HG02970 (cell line): ENCODE results near the gene CLIC4.
"Not testable (repeated sequence)": the region's sequence is repeated elsewhere in the genome, so short reads cannot be mapped to it uniquely, and the experiment has no call there.

Source experiments
- ATAC-seq: cut with Tn5 transposase; IDR thresholded peaks from one replicate; pipeline ENCODE4 v1.9.1; 2021; ENCODE audit warnings: mild to moderate bottlenecking, moderate library complexity, moderate number of reproducible peaks; ENCODE audit not compliant: unreplicated experiment, low FRiP score

The CLIC4 gene

GRCh38 chr1:24744911-24745710 is at the start of gene CLIC4:
Gene CLIC4 (plus strand): TSS chr1:24745447. CDS start chr1:24745554, 107 bp downstream.
- ATAC-seq = peak; percentile 78

DNA sequence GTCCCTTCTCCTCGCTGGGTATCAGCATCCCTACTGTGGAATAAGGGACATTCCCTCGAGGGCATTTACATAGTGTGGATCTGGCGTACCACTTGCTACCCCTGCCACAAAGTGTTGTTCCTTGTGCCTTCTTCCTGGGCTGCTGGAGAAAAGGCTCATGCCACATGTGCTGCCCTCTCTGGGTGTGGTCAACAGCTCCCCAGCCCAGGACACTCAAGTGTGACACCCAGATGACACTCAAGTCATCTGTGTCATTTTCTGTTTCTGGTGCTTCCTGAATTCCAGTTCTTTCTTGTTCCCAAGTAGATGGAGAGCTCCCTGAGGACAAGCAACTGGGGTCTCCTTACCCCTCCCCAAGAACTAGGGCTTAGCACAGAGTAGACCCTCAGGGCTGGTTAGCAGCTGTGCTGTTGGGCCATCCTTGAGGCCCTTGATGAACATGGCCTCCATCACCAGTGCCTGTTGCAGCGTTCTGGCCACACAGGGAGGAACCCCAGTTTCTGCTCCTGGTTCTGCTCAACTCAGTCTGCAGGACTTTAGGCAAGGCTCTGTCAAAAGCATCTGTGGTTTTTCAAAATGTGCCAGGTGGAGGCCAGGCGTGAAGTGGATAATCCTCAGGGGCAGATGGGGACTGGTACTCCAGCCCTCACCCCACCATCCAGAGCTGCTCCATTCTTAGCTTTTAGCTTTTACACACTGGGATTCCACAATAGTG is 49.0 kb upstream of the CLIC4 start:
- no peak for ATAC-seq

DNA sequence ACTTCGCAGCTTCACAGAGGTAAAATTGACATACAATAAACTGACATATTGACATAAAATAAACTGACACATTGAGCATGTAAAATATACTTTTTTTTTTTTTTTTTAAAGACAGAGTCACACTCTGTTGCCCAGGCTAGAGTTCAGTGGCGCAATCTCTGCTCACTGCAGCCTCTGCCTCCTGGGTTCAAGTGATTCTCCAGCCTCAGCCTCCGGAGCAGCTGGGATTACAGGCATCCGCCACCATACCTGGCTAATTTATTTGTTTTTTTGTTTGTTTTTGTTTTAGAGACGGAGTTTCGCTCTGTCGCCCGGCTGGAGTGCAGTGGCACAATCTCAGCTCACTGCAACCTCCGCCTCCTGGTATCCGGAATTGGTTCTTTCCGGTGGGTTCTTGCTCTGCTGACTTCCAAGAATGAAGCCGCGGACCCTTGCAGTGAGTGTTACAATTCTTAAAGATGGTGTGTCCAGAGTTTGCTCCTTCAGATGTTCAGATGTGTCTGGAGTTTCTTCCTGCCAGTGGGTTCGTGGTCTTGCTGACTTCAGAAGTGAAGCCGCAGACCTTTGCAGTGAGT is 48.4 kb upstream of the CLIC4 start:
- ATAC-seq = no peak

DNA sequence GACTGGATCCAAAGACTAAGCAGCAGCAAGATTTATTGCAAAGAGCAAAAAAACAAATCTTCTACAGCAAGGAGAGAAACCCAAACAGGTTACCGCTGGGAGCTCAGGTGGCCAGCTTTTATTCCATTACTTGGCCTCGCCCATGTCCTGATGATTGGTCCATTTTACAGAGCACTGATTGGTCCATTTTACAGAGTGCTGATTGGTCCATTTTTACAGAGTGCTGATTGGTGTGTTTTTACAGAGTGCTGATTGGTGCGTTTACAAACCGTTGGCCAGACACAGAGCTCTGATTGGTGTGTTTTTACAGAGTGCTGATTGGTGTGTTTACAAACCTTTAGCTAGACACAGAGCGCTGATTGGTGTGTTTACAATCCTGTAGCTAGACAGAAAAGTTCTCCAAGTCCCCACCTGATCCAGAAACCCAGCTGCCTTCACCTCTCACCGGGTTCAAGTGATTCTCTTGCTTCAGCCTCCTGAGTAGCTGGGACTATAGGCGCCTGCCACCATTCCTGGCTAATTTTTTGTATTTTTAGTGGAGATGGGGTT is 47.7 kb upstream of the CLIC4 start:
- ATAC-seq = not testable (repeated sequence)

- not testable (repeated sequence) for ATAC-seq
Observed at GRCh38 chr1:24698326-24698725, 46.9 kb upstream of the CLIC4 start.

GRCh38 chr1:24699628-24700027 is 45.6 kb upstream of the CLIC4 start:
- ATAC-seq = no peak

DNA sequence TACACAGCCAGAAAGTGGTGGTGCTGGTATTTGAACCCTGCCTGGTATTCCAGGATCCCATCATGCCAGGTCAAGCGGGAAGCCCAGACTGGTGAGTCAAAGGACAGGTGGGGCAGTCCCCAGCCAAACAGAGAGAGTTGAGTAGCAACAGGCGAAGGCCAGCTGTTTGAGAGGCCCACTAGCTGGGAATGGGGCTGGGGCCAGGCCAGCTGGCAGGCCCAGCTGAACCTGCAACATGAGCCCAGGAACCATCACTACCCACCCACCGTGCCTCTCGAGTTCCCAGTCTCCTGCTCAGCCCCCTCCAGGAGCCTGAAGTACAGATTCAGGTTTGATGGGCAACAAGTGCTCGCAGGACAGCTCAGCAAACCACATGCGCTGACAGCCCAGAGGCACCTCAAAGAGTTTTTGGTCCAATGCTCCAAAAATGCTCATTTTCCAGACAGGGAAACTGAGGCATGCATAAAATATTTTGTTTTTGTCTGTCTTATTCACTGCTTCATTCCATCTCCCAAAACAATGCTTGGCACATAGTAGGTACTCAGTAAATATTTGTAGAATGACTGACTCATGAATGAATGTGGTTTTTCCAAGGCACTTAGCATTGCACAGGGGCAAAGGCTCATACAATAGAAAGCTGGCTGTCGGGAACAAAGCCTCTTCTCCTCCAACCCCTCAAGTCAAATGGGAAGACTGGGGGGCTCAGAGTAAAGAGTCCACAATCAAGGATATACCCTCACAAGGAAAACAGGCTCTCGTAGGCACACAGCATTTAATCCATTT is 42.5 kb upstream of the CLIC4 start:
- no peak for ATAC-seq

DNA sequence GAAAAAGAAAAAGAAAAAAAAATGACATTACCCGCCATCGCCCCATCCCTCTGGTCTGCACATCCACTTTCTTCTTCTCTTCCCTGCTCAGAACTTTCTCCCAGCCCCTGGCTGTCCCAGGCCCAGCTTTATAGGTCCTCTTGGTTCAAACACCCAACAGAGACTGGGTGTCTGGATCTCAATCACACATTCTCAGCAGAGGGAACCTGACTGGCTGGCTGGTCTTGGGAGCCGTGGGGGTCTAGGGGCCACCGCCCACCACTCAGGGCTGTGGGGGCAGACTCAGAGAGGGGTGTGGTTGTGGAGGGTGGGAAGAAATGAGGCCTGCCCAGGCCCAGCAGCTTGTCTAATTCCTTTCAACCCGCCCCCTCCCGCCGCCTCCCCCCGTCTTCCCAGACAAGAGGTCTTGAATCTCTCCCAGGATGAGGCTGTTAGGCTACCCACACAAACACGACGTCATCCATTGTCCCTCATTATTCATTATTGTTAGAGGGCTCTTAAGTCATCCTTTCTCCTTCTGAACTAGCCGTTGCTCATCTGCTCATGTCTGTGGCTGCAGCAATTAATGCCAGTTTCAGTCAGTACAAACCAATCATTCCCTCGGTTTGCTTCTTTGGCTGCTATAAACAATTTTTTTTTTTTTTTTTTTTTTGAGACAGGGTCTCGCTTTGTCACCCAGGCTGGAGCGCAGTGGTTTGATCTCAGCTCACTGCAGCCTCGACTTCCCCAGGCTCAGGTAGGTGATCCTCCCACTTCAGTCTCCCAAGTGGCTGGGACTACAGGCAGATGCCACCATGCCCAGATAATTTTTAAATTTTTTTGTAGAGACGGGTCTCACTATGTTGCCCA is 40.6 kb upstream of the CLIC4 start:
- ATAC-seq = no peak

DNA sequence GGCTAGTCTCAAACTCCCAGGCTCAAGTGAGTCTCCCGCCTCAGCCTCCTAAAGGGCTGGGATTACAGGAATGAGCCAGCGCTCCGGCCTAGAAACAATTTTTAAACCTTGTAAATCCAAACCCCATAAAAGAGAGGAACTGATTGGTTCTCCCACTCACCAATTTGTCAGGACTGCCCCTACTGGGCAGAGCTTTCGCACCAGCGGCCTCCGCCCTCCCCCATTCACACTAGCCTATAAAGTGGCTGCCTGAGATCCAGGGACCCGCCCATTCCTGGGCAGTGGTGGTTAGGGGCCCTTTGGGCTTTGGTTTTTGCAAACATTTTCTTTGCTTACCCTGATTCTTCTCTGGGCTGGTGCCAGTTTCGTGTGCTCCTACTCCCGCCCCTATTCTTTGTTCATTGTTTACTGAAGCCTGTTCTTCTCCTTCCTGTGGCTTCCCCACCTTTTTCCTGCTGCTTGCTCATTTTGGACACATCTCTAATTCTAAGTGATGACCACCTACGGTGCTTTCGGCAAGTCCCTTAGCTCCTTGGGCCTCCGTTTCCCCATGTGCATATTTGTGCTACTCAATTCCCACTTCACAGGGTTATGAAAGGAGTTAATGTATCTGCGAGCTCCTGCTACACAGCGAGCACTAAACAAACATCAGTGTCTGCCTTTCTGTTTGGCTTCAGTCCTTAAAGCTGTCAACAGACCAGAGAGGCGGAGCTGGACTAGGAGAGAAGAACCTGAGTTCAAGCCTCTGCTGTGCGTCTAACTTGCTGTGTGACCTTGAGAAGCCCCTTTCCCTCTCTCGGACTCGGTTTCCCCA is 39.8 kb upstream of the CLIC4 start:
- ATAC-seq = no peak

DNA sequence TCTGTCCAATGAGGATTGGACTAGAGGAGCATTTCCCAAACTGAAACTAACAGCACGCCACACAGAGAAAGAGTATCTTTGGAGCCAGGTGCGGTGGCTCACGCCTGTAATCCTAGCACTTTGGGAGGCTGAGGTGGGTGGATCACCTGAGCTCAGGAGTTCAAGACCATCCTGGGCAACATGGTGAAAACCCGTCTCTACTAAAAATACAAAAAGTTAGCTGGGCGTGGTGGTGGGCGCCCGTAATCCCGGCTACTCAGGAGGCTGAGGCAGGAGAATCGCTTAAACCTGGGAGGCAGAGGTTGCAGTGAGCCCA is 39.2 kb upstream of the CLIC4 start:
- not testable (repeated sequence) for ATAC-seq

DNA sequence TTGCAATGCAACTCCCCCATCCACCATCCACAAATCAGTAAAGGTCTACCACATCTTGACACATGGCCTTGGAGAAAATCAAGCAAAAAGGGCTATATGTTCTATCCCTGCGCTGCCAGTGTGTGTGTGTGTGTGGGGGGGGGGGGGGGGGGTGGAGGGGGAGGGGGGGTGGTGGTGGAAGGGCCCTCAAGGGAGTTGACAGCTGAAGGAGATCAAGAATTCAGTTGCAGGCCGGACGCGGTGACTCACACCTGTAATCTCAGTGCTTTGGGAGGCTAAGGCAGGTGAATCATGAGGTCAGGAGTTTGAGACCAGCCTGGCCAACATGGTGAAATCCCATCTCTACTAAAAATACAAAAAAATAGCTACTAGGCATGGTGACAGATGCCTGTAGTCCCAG is 37.6 kb upstream of the CLIC4 start:
- no peak for ATAC-seq

- no peak for ATAC-seq
Observed at GRCh38 chr1:24708938-24709337, 36.3 kb upstream of the CLIC4 start.

DNA sequence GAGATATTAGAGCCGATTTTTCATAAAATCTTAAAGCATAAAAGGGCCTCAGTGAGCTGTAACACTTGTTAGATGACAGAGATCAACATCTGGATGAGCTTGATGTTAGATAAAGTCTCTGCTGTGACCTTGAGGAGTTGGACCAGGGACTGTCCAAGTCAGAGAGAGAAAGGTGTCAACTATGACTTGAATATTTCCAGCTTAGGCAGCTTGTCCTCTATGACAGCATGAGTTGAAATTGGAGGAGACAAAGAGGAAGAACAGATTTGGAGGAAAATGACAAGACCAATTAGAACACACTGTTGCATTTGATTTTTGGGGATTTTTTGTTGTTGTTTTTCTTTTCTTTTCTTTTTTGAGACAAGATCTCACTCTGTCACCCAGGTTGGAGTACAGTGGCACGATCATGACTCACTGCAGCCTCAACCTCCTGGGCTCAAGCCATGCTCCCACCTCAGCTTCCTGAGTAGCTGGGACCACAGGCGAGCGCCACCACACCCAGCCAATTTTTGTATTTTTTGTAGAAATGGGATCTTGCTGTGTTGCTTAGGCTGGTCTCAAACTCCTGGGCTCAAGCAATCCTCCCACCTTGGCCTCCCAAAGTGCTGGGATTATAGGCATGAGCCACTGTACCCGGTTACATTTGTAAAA is 35.3 kb upstream of the CLIC4 start:
- ATAC-seq = no peak

GRCh38 chr1:24711329-24711728 is 33.9 kb upstream of the CLIC4 start:
- ATAC-seq = no peak

DNA sequence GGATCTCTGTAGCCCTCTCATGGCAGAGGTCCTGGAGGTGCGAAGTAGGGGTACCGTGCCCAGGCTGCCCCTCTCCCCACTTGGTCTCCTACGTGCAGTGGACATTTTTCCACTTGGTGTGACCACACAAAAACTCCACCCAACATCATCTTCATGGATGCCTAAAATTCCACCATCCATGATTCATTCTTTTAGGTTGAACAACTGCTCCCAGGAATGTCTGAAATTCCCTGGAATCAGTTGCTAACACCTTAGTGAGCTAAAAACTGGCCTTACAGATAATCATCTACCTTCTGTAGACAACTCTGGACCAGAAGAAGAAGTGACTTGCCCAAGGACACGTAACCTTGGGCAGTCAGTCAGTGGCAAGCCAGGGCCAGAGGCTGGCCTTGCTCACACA is 32.1 kb upstream of the CLIC4 start:
- no peak for ATAC-seq

GRCh38 chr1:24713736-24714135 is 31.5 kb upstream of the CLIC4 start:
- no peak for ATAC-seq

DNA sequence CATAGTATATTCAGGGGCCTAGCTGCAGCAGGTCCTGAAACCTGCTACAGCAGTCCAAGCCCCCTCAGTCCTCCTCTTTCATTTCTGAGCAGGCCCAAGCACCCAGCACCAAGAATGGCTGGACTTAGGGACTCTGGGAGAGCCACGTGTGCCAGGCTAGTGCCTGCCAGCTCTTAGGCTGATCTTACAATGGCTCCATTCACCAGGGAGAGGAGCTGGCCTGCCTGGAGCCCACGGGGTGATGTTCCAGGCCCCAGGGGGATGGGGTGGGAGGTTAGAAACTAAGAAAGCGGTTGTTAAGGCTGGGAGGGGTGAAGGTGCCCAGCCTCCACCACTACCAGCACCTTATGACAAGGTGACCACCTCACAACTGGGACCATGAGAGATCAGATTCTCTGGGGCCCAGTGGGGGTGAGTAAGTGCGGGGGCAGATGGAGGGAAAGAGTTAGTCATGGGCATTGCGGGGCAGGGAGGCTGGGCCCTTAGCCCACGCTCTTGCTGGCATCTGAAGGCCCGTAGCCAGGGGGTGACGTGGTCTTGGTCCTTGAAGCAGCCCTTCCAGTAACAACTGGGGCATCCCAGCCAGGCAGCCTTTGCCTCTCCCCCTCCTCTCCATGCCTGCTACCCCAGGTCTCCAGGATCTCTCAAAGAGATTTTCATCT is 30.3 kb upstream of the CLIC4 start:
- no peak for ATAC-seq

GRCh38 chr1:24715658-24716057 is 29.6 kb upstream of the CLIC4 start:
- no peak for ATAC-seq
